K562 (cell line): ENCODE results near the gene DPAGT1. TPM values are rescaled to one million over a fixed set of nuclear protein-coding genes. Genes with fewer than 3 reads are reported as not detected.

Experiments used
- ATAC-seq: fragments of 200-7000 bp; cut with Tn5 transposase; 3 replicates; pipeline ENCODE4 v1.9.1; 2020; ENCODE audit warnings: moderate library complexity
- BruUV-seq: library from RNA; stranded (reverse); fragments of 400-500 nt; replicated peaks from 2 replicates; lab custom pipeline; 2021; lab: Mats Ljungman, UMichigan
- CTCF ChIA-PET: fragments of 300-600 bp; formaldehyde crosslinking; extraction: SDS; loops from one replicate; lab custom pipeline; 2021; ENCODE audit warnings: low intra/inter-chr PET ratio; lab: Yijun Ruan, JAX
- POLR2A ChIA-PET: fragments of 300-600, 350-650 bp; sonication (Branson Sonifier 250); formaldehyde crosslinking; extraction: SDS; loops from one replicate; lab custom pipeline; 2021; ENCODE audit warnings: antibody characterized with exemption, inconsistent platforms; lab: Yijun Ruan, JAX
- DNase-seq, 4 experiments: peaks; one replicate each; pipeline versions ENCODE4 v3.0.0 to v3.0.0-alpha.2; 2011 to 2018; ENCODE audit warnings: low spot score in 3 of 4, mixed read lengths in 3 of 4; ENCODE audit errors: extremely low read depth in 1 of 4
- FAIRE-seq: peaks from 2 replicates; lab custom pipeline; 2011; peaks lifted over from hg19 to GRCh38; lab: Jason Lieb, UNC
- H2AFZ ChIP-seq: 2 replicates; pipeline ENCODE4 v1.6.0; 2011; ENCODE audit warnings: low read depth, low read length, control low read depth, inconsistent platforms
- H3K27ac ChIP-seq: fragments of 200-600 bp; 3 replicates; pipeline ENCODE4 v1.8.0; 2011; ENCODE audit warnings: low read depth, mild to moderate bottlenecking, control low read depth, inconsistent platforms, low read length, moderate library complexity, mixed read lengths; ENCODE audit errors: extremely low read depth
- H3K27me3 ChIP-seq, 2 experiments: fragments of 300-600 bp in 1 of 2; 2 replicates in 1 of 2; 3 replicates in 1 of 2; pipeline versions ENCODE4 v1.6.0 to v1.8.0; 2011; ENCODE audit warnings: inconsistent platforms in 2 of 2, low read length in 2 of 2, mild to moderate bottlenecking in 1 of 2, mixed read lengths in 1 of 2, moderate library complexity in 1 of 2; ENCODE audit not compliant: control insufficient read depth in 2 of 2, insufficient read depth in 2 of 2
- H3K36me3 ChIP-seq: fragments of 300-600 bp; 3 replicates; pipeline ENCODE4 v1.8.0; 2011; ENCODE audit warnings: mild to moderate bottlenecking, low read length, inconsistent platforms; ENCODE audit not compliant: control insufficient read depth, insufficient read depth
- H3K4me1 ChIP-seq, 2 experiments: fragments of 200-600 bp in 1 of 2; replicated peaks in 1 of 2; 2 replicates in 1 of 2; 3 replicates in 1 of 2; pipeline versions ENCODE4 v1.5.1 to v1.8.0; 2011; ENCODE audit warnings: inconsistent platforms in 2 of 2, low read length in 2 of 2, mild to moderate bottlenecking in 1 of 2, mixed read lengths in 1 of 2, moderate library complexity in 1 of 2; ENCODE audit not compliant: control insufficient read depth in 2 of 2, insufficient read depth in 2 of 2
- H3K4me2 ChIP-seq: 2 replicates; pipeline ENCODE4 v1.6.1; 2011; ENCODE audit warnings: low read length, control low read depth, inconsistent platforms, mixed read lengths; ENCODE audit not compliant: insufficient read depth
- H3K4me3 ChIP-seq: fragments of 200-600 bp; sonication (generic), shearing (Covaris generic); 2 replicates; pipeline ENCODE4 v1.5.1; 2016; ENCODE audit warnings: control low read depth, inconsistent platforms
- H3K79me2 ChIP-seq: fragments of 200-600 bp; 3 replicates; pipeline ENCODE4 v1.8.0; 2011; ENCODE audit warnings: low read length, inconsistent platforms; ENCODE audit not compliant: control insufficient read depth, insufficient read depth
- H3K9ac ChIP-seq, 2 experiments: 2 replicates each; pipeline versions ENCODE4 v1.6.0 to v1.6.1; 2011; ENCODE audit warnings: low read depth in 2 of 2, low read length in 2 of 2, control low read depth in 1 of 2, inconsistent platforms in 1 of 2, mild to moderate bottlenecking in 1 of 2, mixed read lengths in 1 of 2; ENCODE audit not compliant: insufficient read depth in 1 of 2
- H3K9me1 ChIP-seq: one replicate; pipeline ENCODE4 v1.6.0; 2011; ENCODE audit warnings: inconsistent platforms, mild to moderate bottlenecking, low read length, moderate library complexity; ENCODE audit not compliant: control insufficient read depth, insufficient read depth
- H3K9me3 ChIP-seq: replicated peaks from 2 replicates; pipeline ENCODE4 v1.5.1; 2011; ENCODE audit warnings: low read depth, low read length, inconsistent platforms; ENCODE audit not compliant: control insufficient read depth, insufficient read depth
- H4K20me1 ChIP-seq: replicated peaks from 2 replicates; pipeline ENCODE4 v1.6.1; 2011; ENCODE audit warnings: low read length, inconsistent platforms, mixed read lengths; ENCODE audit not compliant: control insufficient read depth, insufficient read depth
- ATF3 ChIP-seq, 2 experiments: fragments of 450-650 bp in 1 of 2; sonication (generic) in 1 of 2; formaldehyde crosslinking in 1 of 2; IDR thresholded peaks in 1 of 2; conservative IDR thresholded peaks in 1 of 2; 2 replicates each; pipeline versions ENCODE4 v1.6.1 to v1.8.1; 2016 to 2023; ENCODE audit warnings: mild to moderate bottlenecking in 2 of 2, moderate library complexity in 2 of 2, inconsistent platforms in 1 of 2, missing genetic modification reagents in 1 of 2
- EP300 ChIP-seq: IDR thresholded peaks from 2 replicates; pipeline ENCODE4 v1.6.1; 2012; ENCODE audit warnings: low read length, improper control_type of control experiment
- FOS ChIP-seq: IDR thresholded peaks from 3 replicates; pipeline ENCODE4 v1.6.1; 2011; ENCODE audit not compliant: insufficient read length; ENCODE audit errors: extremely low read depth
- MIER1 ChIP-seq: fragments of 450-650 bp; IDR thresholded peaks from 2 replicates; pipeline ENCODE4 v1.6.1; 2016; ENCODE audit warnings: antibody characterized with exemption, mild to moderate bottlenecking, low read depth
- RFX1 ChIP-seq: fragments of 450-650 bp; IDR thresholded peaks from 2 replicates; pipeline ENCODE4 v1.6.1; 2016; ENCODE audit warnings: mild to moderate bottlenecking, moderate library complexity
- SPI1 ChIP-seq: IDR thresholded peaks from 2 replicates; pipeline ENCODE4 v1.6.1; 2011; ENCODE audit warnings: low read depth, low read length, control low read depth, borderline replicate concordance
- WHSC1 ChIP-seq: IDR thresholded peaks from one replicate; pipeline ENCODE4 v1.6.1; 2012; ENCODE audit warnings: low read length, control low read depth, inconsistent platforms
- XRCC4 ChIP-seq: IDR thresholded peaks from one replicate; pipeline ENCODE4 v1.6.1; 2011; ENCODE audit not compliant: insufficient read depth, insufficient read length; ENCODE audit errors: extremely low read depth
- ZBTB34 ChIP-seq: fragments of 250-450 bp; sonication (Bioruptor Pico); IDR thresholded peaks from 2 replicates; pipeline ENCODE4 v1.8.0; 2021; ENCODE audit warnings: mild to moderate bottlenecking, moderate library complexity
- ZNF239 ChIP-seq: fragments of 250-450 bp; sonication (Bioruptor Pico); IDR thresholded peaks from 2 replicates; pipeline ENCODE4 v1.4.0; 2020; ENCODE audit warnings: mild to moderate bottlenecking
- ZNF449 ChIP-seq: fragments of 250-450 bp; sonication (Bioruptor Pico); IDR thresholded peaks from 2 replicates; pipeline ENCODE4 v1.8.0; 2022; ENCODE audit warnings: moderate library complexity, mild to moderate bottlenecking, inconsistent platforms
- ZNF561 ChIP-seq: fragments of 450-650 bp; formaldehyde crosslinking; conservative IDR thresholded peaks from 2 replicates; pipeline ENCODE4 v1.4.0; 2020; ENCODE audit warnings: mild to moderate bottlenecking, moderate library complexity
- WGBS: fragments of 100-300 bp; shearing (Covaris generic); methylation state at CpG from one replicate; pipeline ENCODE4 v1.1.6; 2016; ENCODE audit warnings: low coverage, mixed read lengths; ENCODE audit not compliant: insufficient coverage; ENCODE audit errors: missing lambda C conversion rate; 5-methylcytosine and 5-hydroxymethylcytosine counted together
- in situ Hi-C: fragments of 300-500 bp; cut with MboI; formaldehyde crosslinking; loops from 4 replicates; pipeline ENCODE4 v1.15.0; 2018; ENCODE audit warnings: inconsistent platforms, mixed read lengths
- intact Hi-C: fragments of 100-400 bp; cut with micrococcal nuclease; formaldehyde crosslinking; loops from 2 replicates; pipeline ENCODE4 v1.14.2; 2022
- polyA plus RNA-seq, 8 experiments: library from polyadenylated mRNA; depleted of rRNA in 4 of 8; stranded (reverse) in 5 of 8; unstranded in 3 of 8; fragments of >200 nt; fragmentation: Nextera tagmentation in 2 of 8; fragmentation: Illumina TruSeq in 1 of 8; extraction: Ambion mirVana in 2 of 8; extraction: Trizol in 1 of 8; gene quantifications; 2 replicates each; pipeline versions ENCODE4 v1.2.1 to v1.2.3, GENCODE V29; 2011 to 2014; ENCODE audit warnings: inconsistent platforms in 1 of 8, missing spikeins in 1 of 8
- total RNA-seq, 7 experiments: library from RNA; depleted of rRNA in 6 of 7; stranded (reverse); fragments of >200 nt in 6 of 7; fragmentation: Illumina TruSeq in 2 of 7; extraction: Trizol in 2 of 7; gene quantifications; 2 replicates each; pipeline versions ENCODE4 v1.2.1 to v1.2.3, GENCODE V29; 2011 to 2021; ENCODE audit warnings: low replicate concordance in 1 of 7

DPAGT1 gene
- total and polyA plus RNA-seq, 9 of the 15 experiments (the other 6 are each of a cell fraction or from before 2014, with no cell fraction given), result 29.9 to 135 (median 85.0) TPM

- Histone ChIP-seq H3K9ac (no peak overlapping the region), H3K79me2 (no peaks in the 10 kb centered on the region), H3K4me3 (no peak overlapping the region), H3K4me2 (no peak overlapping the region), H3K27ac (no peak overlapping the region), H3K4me1 (no peaks in the 10 kb centered on the region), H4K20me1 (no peaks in the 10 kb centered on the region), H3K9me1 (no peaks in the 10 kb centered on the region), H3K27me3 (no peaks in the 10 kb centered on the region), H3K36me3 (peaks cover 78% of the 10 kb centered on the region), H3K9me3 (no peaks in the 10 kb centered on the region), H2AFZ (no peak overlapping the region)
- DNase-seq (no peak), ATAC-seq (no peak), FAIRE-seq (no peak)
- 92% methylated on average over 9 of the region's 11 CpGs for WGBS
- BruUV-seq, result no TSS peak
- intact Hi-C loops, result no loop called here
- TF ChIP-seq WHSC1 (no peak), EP300 (no peak), XRCC4 (no peak), ZBTB34 (CRISPR knock-in tag) (no peak), ZNF449 (CRISPR knock-in tag) (no peak), SPI1 (no peak), RFX1 (no peak), FOS (no peak), ATF3 (IDR thresholded peaks at IDR 0.05) (no peak), ATF3 (CRISPR knock-in tag; conservative IDR thresholded peaks at IDR 0.05) (no peak), ZNF239 (CRISPR knock-in tag) (no peak), ZNF561 (CRISPR knock-in tag) (no peak), MIER1 (no peak)
- in situ Hi-C loops, result no loop called here
- ChIA-PET CTCF (no interaction called here), POLR2A (interaction anchor here (0.6 to 2.1 kb wide), 6 partner anchors 10 to 74 kb away, joined by 3 to 12 read pairs (median 6); partner anchors contain the start of gene VPS11)
Measured at GRCh38 chr11:119077839-119078238, 23.8 kb downstream of the DPAGT1 start.
